Measurements from ENCODE around the gene SCRT2. TPM values are rescaled to one million over a fixed set of nuclear protein-coding genes. Genes with fewer than 3 reads are reported as not detected.
A peak's percentile ranks its signal among the peaks of the same experiment; 100 is the strongest.

Gene SCRT2
- total and polyA plus RNA-seq, 9 of the 15 experiments (the other 6 are each of a cell fraction or from before 2014, with no cell fraction given) = 0.04 to 0.75 (median 0.13) TPM; not detected in 2

DNA sequence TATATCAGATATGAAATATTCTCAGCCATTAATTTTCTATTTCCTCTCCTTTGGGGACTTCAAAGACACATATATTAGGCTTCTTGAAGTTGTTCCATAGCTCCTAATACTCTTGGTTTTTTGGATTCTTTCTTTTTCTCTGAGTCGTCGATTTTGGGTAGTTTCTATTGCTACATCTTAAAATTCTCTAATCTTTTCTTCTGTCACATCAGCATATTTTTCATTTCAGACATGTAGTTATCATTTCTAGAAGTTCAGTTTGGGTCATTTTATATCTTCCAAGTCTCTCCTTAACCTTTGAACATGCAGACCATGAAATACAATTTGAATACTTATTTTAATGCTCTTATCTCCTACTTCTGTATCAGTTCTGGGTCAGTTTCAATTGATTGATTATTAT, 38.9 kb upstream of the SCRT2 start:
- H3K9me3 ChIP-seq (replicated peaks; ENCODE audit: control insufficient read depth, insufficient read depth, low read depth, low read length) = peaks cover 1% of the 10 kb centered on the region; the same call in 1 of the 2 replicates
- BruUV-seq (replicated peaks) = no TSS peak
- in situ Hi-C loops (cut with MboI) = no loop called here
- TF ChIP-seq HIVEP1 (CRISPR knock-in tag; IDR thresholded peaks at IDR 0.05) (no peak), POLR2B (IDR thresholded peaks at IDR 0.05; ENCODE audit: low read depth, partially characterized antibody) (no peak), CEBPB (tag; IDR thresholded peaks at IDR 0.05) (no peak), NFE2 (IDR thresholded peaks at IDR 0.05; ENCODE audit: low read depth) (no peak), ZC3H4 (CRISPR knock-in tag; IDR thresholded peaks at IDR 0.05; ENCODE audit: borderline replicate concordance) (no peak), ILK (tag; IDR thresholded peaks at IDR 0.05; ENCODE audit: borderline replicate concordance, low read depth) (no peak), MAFF (IDR thresholded peaks at IDR 0.05; ENCODE audit: low read length) (peak; percentile 51; the same call in 1 of the 2 replicates), DPF2 (IDR thresholded peaks at IDR 0.05) (no peak), ARID1B (IDR thresholded peaks at IDR 0.05) (no peak), GABPB1 (CRISPR knock-in tag; IDR thresholded peaks at IDR 0.05) (no peak), PRPF4 (IDR thresholded peaks at IDR 0.05; ENCODE audit: insufficient read depth, low read depth, low read length, poor library complexity, severe bottlenecking) (no peak), MEF2D (tag; conservative IDR thresholded peaks at IDR 0.05; ENCODE audit: low read depth) (no peak), RNF2 (IDR thresholded peaks at IDR 0.05) (no peak), ZNF41 (CRISPR knock-in tag; conservative IDR thresholded peaks at IDR 0.05) (no peak), ZNF780A (CRISPR knock-in tag; IDR thresholded peaks at IDR 0.05) (no peak), C11orf30 (IDR thresholded peaks at IDR 0.05; ENCODE audit: low read depth) (peak; percentile 76)
- TF ChIP-seq, protein P1, sequence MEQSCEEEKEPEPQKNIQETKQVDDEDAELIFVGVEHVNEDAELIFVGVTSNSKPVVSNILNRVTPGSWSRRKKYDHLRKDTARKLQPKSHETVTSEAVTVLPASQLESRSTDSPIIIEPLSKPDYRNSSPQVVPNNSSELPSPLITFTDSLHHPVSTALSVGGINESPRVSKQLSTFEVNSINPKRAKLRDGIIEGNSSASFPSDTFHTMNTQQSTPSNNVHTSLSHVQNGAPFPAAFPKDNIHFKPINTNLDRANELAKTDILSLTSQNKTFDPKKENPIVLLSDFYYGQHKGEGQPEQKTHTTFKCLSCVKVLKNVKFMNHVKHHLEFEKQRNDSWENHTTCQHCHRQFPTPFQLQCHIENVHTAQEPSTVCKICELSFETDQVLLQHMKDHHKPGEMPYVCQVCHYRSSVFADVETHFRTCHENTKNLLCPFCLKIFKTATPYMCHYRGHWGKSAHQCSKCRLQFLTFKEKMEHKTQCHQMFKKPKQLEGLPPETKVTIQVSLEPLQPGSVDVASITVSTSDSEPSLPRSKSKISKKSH (CRISPR knock-in tag; IDR thresholded peaks at IDR 0.05) = no peak
- TF ChIP-seq, protein P2, sequence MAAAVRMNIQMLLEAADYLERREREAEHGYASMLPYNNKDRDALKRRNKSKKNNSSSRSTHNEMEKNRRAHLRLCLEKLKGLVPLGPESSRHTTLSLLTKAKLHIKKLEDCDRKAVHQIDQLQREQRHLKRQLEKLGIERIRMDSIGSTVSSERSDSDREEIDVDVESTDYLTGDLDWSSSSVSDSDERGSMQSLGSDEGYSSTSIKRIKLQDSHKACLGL (CRISPR knock-in tag; IDR thresholded peaks at IDR 0.05; ENCODE audit: borderline replicate concordance, poor library complexity, severe bottlenecking) = no peak
- TF ChIP-seq, protein P3, sequence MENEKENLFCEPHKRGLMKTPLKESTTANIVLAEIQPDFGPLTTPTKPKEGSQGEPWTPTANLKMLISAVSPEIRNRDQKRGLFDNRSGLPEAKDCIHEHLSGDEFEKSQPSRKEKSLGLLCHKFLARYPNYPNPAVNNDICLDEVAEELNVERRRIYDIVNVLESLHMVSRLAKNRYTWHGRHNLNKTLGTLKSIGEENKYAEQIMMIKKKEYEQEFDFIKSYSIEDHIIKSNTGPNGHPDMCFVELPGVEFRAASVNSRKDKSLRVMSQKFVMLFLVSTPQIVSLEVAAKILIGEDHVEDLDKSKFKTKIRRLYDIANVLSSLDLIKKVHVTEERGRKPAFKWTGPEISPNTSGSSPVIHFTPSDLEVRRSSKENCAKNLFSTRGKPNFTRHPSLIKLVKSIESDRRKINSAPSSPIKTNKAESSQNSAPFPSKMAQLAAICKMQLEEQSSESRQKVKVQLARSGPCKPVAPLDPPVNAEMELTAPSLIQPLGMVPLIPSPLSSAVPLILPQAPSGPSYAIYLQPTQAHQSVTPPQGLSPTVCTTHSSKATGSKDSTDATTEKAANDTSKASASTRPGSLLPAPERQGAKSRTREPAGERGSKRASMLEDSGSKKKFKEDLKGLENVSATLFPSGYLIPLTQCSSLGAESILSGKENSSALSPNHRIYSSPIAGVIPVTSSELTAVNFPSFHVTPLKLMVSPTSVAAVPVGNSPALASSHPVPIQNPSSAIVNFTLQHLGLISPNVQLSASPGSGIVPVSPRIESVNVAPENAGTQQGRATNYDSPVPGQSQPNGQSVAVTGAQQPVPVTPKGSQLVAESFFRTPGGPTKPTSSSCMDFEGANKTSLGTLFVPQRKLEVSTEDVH (IDR thresholded peaks at IDR 0.05; ENCODE audit: low read depth, partially characterized antibody) = no peak
- TF ChIP-seq, protein P4, sequence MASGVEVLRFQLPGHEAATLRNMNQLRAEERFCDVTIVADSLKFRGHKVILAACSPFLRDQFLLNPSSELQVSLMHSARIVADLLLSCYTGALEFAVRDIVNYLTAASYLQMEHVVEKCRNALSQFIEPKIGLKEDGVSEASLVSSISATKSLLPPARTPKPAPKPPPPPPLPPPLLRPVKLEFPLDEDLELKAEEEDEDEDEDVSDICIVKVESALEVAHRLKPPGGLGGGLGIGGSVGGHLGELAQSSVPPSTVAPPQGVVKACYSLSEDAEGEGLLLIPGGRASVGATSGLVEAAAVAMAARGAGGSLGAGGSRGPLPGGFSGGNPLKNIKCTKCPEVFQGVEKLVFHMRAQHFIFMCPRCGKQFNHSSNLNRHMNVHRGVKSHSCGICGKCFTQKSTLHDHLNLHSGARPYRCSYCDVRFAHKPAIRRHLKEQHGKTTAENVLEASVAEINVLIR (CRISPR knock-in tag; IDR thresholded peaks at IDR 0.05) = no peak

More for the DNA sequence above, 38.9 kb upstream of the SCRT2 start:
- H3K4me1 ChIP-seq (replicated peaks in 1 of 2; ENCODE audit: control insufficient read depth in 2 of 2, insufficient read depth in 2 of 2, low read length in 2 of 2) = peaks cover 0 to 1% of the 10 kb centered on the region in 2 experiments; a peak in 2 of 5 replicates
- FAIRE-seq (no peak), DNase-seq (ENCODE audit: extremely low read depth in 1 of 4, low spot score in 3 of 4) (no peak), ATAC-seq (no peak)
- no peak overlapping the region for H3K27ac ChIP-seq (ENCODE audit: extremely low read depth, low read depth, low read length)
- H2AFZ ChIP-seq (ENCODE audit: low read depth, low read length) = no peak overlapping the region
- WGBS (ENCODE audit: insufficient coverage, low coverage, missing lambda C conversion rate) = 0% methylated on average over 2 of the region's 2 CpGs
- H3K79me2 ChIP-seq (ENCODE audit: control insufficient read depth, insufficient read depth, low read length) = no peaks in the 10 kb centered on the region
- intact Hi-C loops (cut with micrococcal nuclease) = no loop called here
- no peak overlapping the region for H3K4me2 ChIP-seq (ENCODE audit: insufficient read depth, low read length)
- H3K27me3 ChIP-seq (ENCODE audit: control insufficient read depth in 2 of 2, insufficient read depth in 2 of 2, low read length in 2 of 2) = no peaks in the 10 kb centered on the region
- ChIA-PET CTCF (ENCODE audit: low intra/inter-chr PET ratio) (no interaction called here), POLR2A (no interaction called here)
- H3K9me1 ChIP-seq (ENCODE audit: control insufficient read depth, insufficient read depth, low read length) = no peaks in the 10 kb centered on the region
- H4K20me1 ChIP-seq (replicated peaks; ENCODE audit: control insufficient read depth, insufficient read depth, low read length) = no peaks in the 10 kb centered on the region
- H3K36me3 ChIP-seq (ENCODE audit: control insufficient read depth, insufficient read depth, low read length) = no peaks in the 10 kb centered on the region
- H3K9ac ChIP-seq (ENCODE audit: insufficient read depth in 1 of 2, low read depth in 2 of 2, low read length in 2 of 2) = no peak overlapping the region
- H3K4me3 ChIP-seq = no peak overlapping the region

Data from K562 (cell line).